H1 (cell line): ENCODE data around the gene PPIL6. TPM values are rescaled to one million over a fixed set of nuclear protein-coding genes. Genes with fewer than 3 reads are reported as not detected.

Source experiments
- CTCF ChIA-PET: fragments of 300-600 bp; sonication (Branson Sonifier 250); formaldehyde crosslinking; loops from one replicate; lab custom pipeline; 2021; ENCODE audit not compliant: partially characterized antibody; lab: Charles Lee
- POLR2A ChIA-PET: fragments of 300-600 bp; sonication (Branson Sonifier 250); formaldehyde crosslinking; loops from one replicate; lab custom pipeline; 2021; ENCODE audit warnings: inconsistent platforms; ENCODE audit not compliant: partially characterized antibody; lab: Charles Lee
- DNase-seq, 2 experiments: peaks; one replicate each; pipeline versions ENCODE4 v3.0.0 to v3.0.0-alpha.2; 2010 to 2022; ENCODE audit warnings: low spot score in 2 of 2, low read depth in 1 of 2, mixed read lengths in 1 of 2
- FAIRE-seq: peaks from 2 replicates; lab custom pipeline; 2011; peaks lifted over from hg19 to GRCh38; lab: Jason Lieb, UNC
- H2AFZ ChIP-seq: 2 replicates; pipeline ENCODE4 v1.8.1; 2012; ENCODE audit warnings: low read length, inconsistent platforms
- H2AK5ac ChIP-seq: 2 replicates; pipeline ENCODE4 v1.6.1; 2013; ENCODE audit warnings: low read depth, low read length
- H2BK120ac ChIP-seq: replicated peaks from 2 replicates; pipeline ENCODE3; 2013; ENCODE audit warnings: low read depth, low read length, inconsistent platforms
- H2BK12ac ChIP-seq: 2 replicates; pipeline ENCODE4 v1.6.1; 2013; ENCODE audit warnings: low read depth, low read length
- H2BK15ac ChIP-seq: 2 replicates; pipeline ENCODE4 v1.6.1; 2013; ENCODE audit warnings: low read length
- H2BK20ac ChIP-seq: 2 replicates; pipeline ENCODE4 v1.6.1; 2013; ENCODE audit warnings: low read length
- H2BK5ac ChIP-seq: 2 replicates; pipeline ENCODE4 v1.6.1; 2013; ENCODE audit warnings: low read depth, low read length
- H3K14ac ChIP-seq: 2 replicates; pipeline ENCODE4 v1.6.1; 2013; ENCODE audit warnings: inconsistent platforms; ENCODE audit not compliant: insufficient read length
- H3K18ac ChIP-seq: 2 replicates; pipeline ENCODE4 v1.6.1; 2013; ENCODE audit warnings: low read length; ENCODE audit errors: extremely low read depth
- H3K23ac ChIP-seq: 2 replicates; pipeline ENCODE4 v1.6.1; 2013; ENCODE audit warnings: inconsistent platforms; ENCODE audit not compliant: insufficient read length
- H3K23me2 ChIP-seq: 2 replicates; pipeline ENCODE4 v1.6.1; 2013; ENCODE audit warnings: low read depth, low read length
- H3K27ac ChIP-seq: 2 replicates; pipeline ENCODE4 v1.6.1; 2011; ENCODE audit warnings: low read depth, low read length, inconsistent platforms
- H3K27me3 ChIP-seq, 4 experiments: replicated peaks in 1 of 4; 1 replicate in 1 of 4; 2 replicates in 3 of 4; pipeline versions ENCODE4 v1.6.1 to v1.8.1; 2011 to 2013; ENCODE audit warnings: low read length in 3 of 4, mild to moderate bottlenecking in 3 of 4, inconsistent platforms in 2 of 4, mixed read lengths in 2 of 4, moderate library complexity in 1 of 4; ENCODE audit not compliant: control insufficient read depth in 3 of 4, insufficient read depth in 3 of 4; ENCODE audit errors: extremely low read depth in 1 of 4
- H3K36me3 ChIP-seq, 4 experiments: 2 replicates each; pipeline versions ENCODE4 v1.6.1 to v1.8.1; 2011 to 2013; ENCODE audit warnings: mild to moderate bottlenecking in 4 of 4, low read length in 3 of 4, moderate library complexity in 2 of 4, control low read depth in 1 of 4, inconsistent platforms in 1 of 4; ENCODE audit not compliant: insufficient read depth in 4 of 4, control insufficient read depth in 2 of 4
- H3K4ac ChIP-seq: replicated peaks from 2 replicates; pipeline ENCODE3; 2013; ENCODE audit warnings: low read length, low read depth, mixed read lengths, inconsistent platforms; ENCODE audit not compliant: insufficient read length
- H3K4me1 ChIP-seq, 4 experiments: replicated peaks in 1 of 4; 1 replicate in 1 of 4; 2 replicates in 3 of 4; pipeline versions ENCODE4 v1.6.1 to v1.8.1; 2011 to 2013; ENCODE audit warnings: low read length in 3 of 4, inconsistent platforms in 2 of 4, mixed read lengths in 1 of 4; ENCODE audit not compliant: insufficient read depth in 4 of 4, control insufficient read depth in 3 of 4
- H3K4me2 ChIP-seq, 2 experiments: 2 replicates each; pipeline versions ENCODE4 v1.6.1 to v1.8.1; 2011 to 2013; ENCODE audit warnings: low read depth in 2 of 2, low read length in 2 of 2, control low read depth in 1 of 2, inconsistent platforms in 1 of 2, mild to moderate bottlenecking in 1 of 2; ENCODE audit not compliant: insufficient read depth in 1 of 2
- H3K4me3 ChIP-seq, 4 experiments: fragments of 200-600, 300-600 bp in 1 of 4; sonication (generic), shearing (Covaris generic), sonication (Bioruptor Twin) in 1 of 4; 2 replicates each; pipeline versions ENCODE4 v1.5.1 to v1.8.1; 2011 to 2016; ENCODE audit warnings: low read length in 4 of 4, low read depth in 3 of 4, control low read depth in 2 of 4, inconsistent platforms in 2 of 4, mild to moderate bottlenecking in 2 of 4, mixed read lengths in 1 of 4, moderate library complexity in 1 of 4; ENCODE audit not compliant: insufficient read depth in 2 of 4; ENCODE audit errors: extremely low read depth in 1 of 4
- H3K56ac ChIP-seq: replicated peaks from 2 replicates; pipeline ENCODE3; 2013; ENCODE audit warnings: low read depth, mild to moderate bottlenecking, mixed read lengths, low read length, inconsistent platforms; ENCODE audit not compliant: insufficient read length
- H3K79me1 ChIP-seq: 2 replicates; pipeline ENCODE4 v1.6.1; 2013; ENCODE audit warnings: low read depth, low read length, control low read depth
- H3K79me2 ChIP-seq, 2 experiments: 2 replicates each; pipeline versions ENCODE4 v1.6.1 to v1.8.1; 2012 to 2013; ENCODE audit warnings: low read length in 2 of 2, mild to moderate bottlenecking in 2 of 2, inconsistent platforms in 1 of 2; ENCODE audit not compliant: insufficient read depth in 2 of 2, control insufficient read depth in 1 of 2
- H3K9ac ChIP-seq, 4 experiments: replicated peaks in 1 of 4; 1 replicate in 1 of 4; 2 replicates in 3 of 4; pipeline versions ENCODE4 v1.6.1 to v1.8.1; 2011 to 2013; ENCODE audit warnings: low read depth in 3 of 4, low read length in 3 of 4, control low read depth in 2 of 4, mild to moderate bottlenecking in 2 of 4, moderate library complexity in 2 of 4, inconsistent platforms in 1 of 4; ENCODE audit errors: extremely low read depth in 1 of 4
- H3K9me3 ChIP-seq, 2 experiments: 2 replicates each; pipeline versions ENCODE4 v1.6.1 to v1.8.1; 2012 to 2013; ENCODE audit warnings: mild to moderate bottlenecking in 2 of 2, moderate library complexity in 2 of 2, control low read depth in 1 of 2, inconsistent platforms in 1 of 2, low read depth in 1 of 2, low read length in 1 of 2, mixed read lengths in 1 of 2; ENCODE audit not compliant: insufficient read depth in 2 of 2
- H4K20me1 ChIP-seq, 2 experiments: replicated peaks in 1 of 2; 2 replicates each; pipeline versions ENCODE3 to v1.8.1; 2011 to 2013; ENCODE audit warnings: inconsistent platforms in 2 of 2, low read length in 2 of 2, mild to moderate bottlenecking in 1 of 2; ENCODE audit not compliant: insufficient read depth in 2 of 2, control insufficient read depth in 1 of 2
- H4K5ac ChIP-seq: 2 replicates; pipeline ENCODE4 v1.6.1; 2013; ENCODE audit warnings: low read length, low read depth, mixed read lengths, inconsistent platforms; ENCODE audit not compliant: insufficient read length
- H4K8ac ChIP-seq: 2 replicates; pipeline ENCODE4 v1.8.0; 2013; ENCODE audit warnings: mild to moderate bottlenecking, moderate library complexity, low read length, inconsistent platforms; ENCODE audit not compliant: insufficient read depth; ENCODE audit errors: extremely low read depth
- H4K91ac ChIP-seq: replicated peaks from 2 replicates; pipeline ENCODE3; 2013; ENCODE audit warnings: low read length, mixed read lengths, inconsistent platforms; ENCODE audit not compliant: insufficient read length
- CHD1 ChIP-seq: IDR thresholded peaks from 2 replicates; pipeline ENCODE4 v1.6.1; 2012; ENCODE audit warnings: low read depth, low read length, improper control_type of control experiment
- CHD2 ChIP-seq: IDR thresholded peaks from 2 replicates; pipeline ENCODE4 v1.6.1; 2012; ENCODE audit warnings: low read length, improper control_type of control experiment
- CTBP2 ChIP-seq: IDR thresholded peaks from 2 replicates; pipeline ENCODE4 v1.7.0; 2011; ENCODE audit warnings: borderline replicate concordance, mild to moderate bottlenecking, moderate library complexity, mixed read lengths, low read length; ENCODE audit not compliant: insufficient read depth, insufficient read length
- GTF2F1 ChIP-seq: IDR thresholded peaks from 2 replicates; pipeline ENCODE4 v1.6.1; 2012; ENCODE audit warnings: low read depth, low read length, improper control_type of control experiment, borderline replicate concordance
- NANOG ChIP-seq: IDR thresholded peaks from 2 replicates; pipeline ENCODE4 v1.6.1; 2011; ENCODE audit warnings: low read length, low read depth, mild to moderate bottlenecking, inconsistent platforms; ENCODE audit not compliant: insufficient read depth, poor library complexity, severe bottlenecking
- POU5F1 ChIP-seq: IDR thresholded peaks from 2 replicates; pipeline ENCODE4 v1.6.1; 2011; ENCODE audit warnings: low read depth, mild to moderate bottlenecking, low read length, moderate library complexity
- RAD21 ChIP-seq, 2 experiments: IDR thresholded peaks in 1 of 2; conservative IDR thresholded peaks in 1 of 2; 2 replicates each; pipeline ENCODE4 v1.6.1; 2011; ENCODE audit warnings: low read depth in 2 of 2, low read length in 2 of 2, improper control_type of control experiment in 1 of 2, inconsistent platforms in 1 of 2, mild to moderate bottlenecking in 1 of 2, moderate library complexity in 1 of 2
- RFX5 ChIP-seq: IDR thresholded peaks from 2 replicates; pipeline ENCODE4 v1.6.1; 2011; ENCODE audit warnings: low read depth, low read length, improper control_type of control experiment, borderline replicate concordance
- TEAD4 ChIP-seq: IDR thresholded peaks from 2 replicates; pipeline ENCODE4 v1.6.1; 2012; ENCODE audit warnings: low read depth, low read length, inconsistent platforms, mixed read lengths
- ZNF274 ChIP-seq: IDR thresholded peaks from 2 replicates; pipeline ENCODE4 v1.7.0; 2012; ENCODE audit warnings: low read length, borderline replicate concordance; ENCODE audit errors: extremely low read depth
- WGBS, 2 experiments: shearing (Covaris generic) in 1 of 2; methylation state at CpG; one replicate each; pipeline versions ENCODE4 v1.1.6 to v1.1.7; 2013 to 2015; ENCODE audit warnings: low lambda C conversion rate in 2 of 2, mixed read lengths in 2 of 2, inconsistent platforms in 1 of 2, low coverage in 1 of 2, missing lambda C conversion rate in 1 of 2; ENCODE audit not compliant: insufficient replicate concordance in 2 of 2, insufficient coverage in 1 of 2, insufficient read length in 1 of 2; ENCODE audit errors: extremely low coverage in 1 of 2, missing lambda C conversion rate in 1 of 2; 5-methylcytosine and 5-hydroxymethylcytosine counted together
- polyA plus RNA-seq, 7 experiments: library from polyadenylated mRNA; depleted of rRNA in 3 of 7; stranded (reverse) in 5 of 7; unstranded in 2 of 7; fragments of >200 nt in 5 of 7; fragments of 200-250 nt in 2 of 7; gene quantifications; 1 replicate in 5 of 7; 2 replicates in 1 of 7; 4 replicates in 1 of 7; pipeline versions ENCODE4 v1.2.1 to v1.2.3, GENCODE V29; 2011 to 2013; ENCODE audit warnings: missing spikeins in 2 of 7, mixed read lengths in 2 of 7
- total RNA-seq: library from RNA; stranded (reverse); fragmentation: NEBNext Ultra II Directional; extraction: Animal tissue kit (Norgen Biotek cat#: 25700); gene quantifications from 2 replicates; pipeline ENCODE4 v1.2.1, GENCODE V29; 2021
- TF ChIP-seq, protein P1 (sequence below): IDR thresholded peaks from 2 replicates; pipeline ENCODE4 v1.6.1; 2012; ENCODE audit warnings: inconsistent platforms

PPIL6 gene
- total and polyA plus RNA-seq, 2 of the 8 experiments (the other 6 are each of a cell fraction or from before 2014, with no cell fraction given): 0.42 to 1.3 TPM

DNA sequence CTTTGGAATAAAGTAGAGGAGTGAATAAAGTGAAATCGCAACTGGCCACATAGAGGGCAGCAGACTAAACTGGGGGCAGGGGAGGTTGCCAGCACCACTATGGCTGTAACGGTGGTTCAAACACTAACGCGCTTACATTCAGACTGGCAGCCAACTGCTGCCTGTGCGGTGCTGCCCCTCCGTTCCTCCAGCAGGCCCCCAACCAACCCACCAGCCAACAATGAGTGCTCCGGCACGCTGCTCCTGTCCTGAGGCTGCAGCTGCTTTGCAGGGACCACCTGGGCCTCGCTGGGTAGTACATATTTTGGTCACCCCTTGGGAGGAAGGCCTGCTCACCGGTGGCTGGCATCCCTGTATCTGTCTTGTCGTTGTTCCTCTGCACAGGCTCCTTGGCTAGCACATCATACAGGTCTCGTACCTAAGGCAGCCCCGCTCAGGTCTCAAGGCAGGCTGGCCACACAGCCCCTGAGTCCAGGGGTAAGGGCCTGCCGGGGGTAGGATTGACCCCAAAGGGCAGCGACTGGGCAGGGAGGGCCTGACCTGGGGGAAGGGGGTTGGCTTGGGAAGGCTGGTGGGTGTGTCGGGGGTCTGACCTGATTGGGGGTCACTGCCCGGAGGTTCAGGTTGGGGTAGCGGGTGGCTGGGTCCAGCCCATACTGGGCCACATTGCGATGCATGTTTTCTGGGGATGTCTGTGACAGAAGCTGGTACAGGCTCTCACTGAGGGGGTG lies 8.8 kb upstream of the PPIL6 start:
- no peak for DNase-seq
- 93% methylated on average over 17 of the region's 19 CpGs; no CpG with 5 or more reads in 1 of the 2 experiments for WGBS, 2 experiments
- H3K56ac ChIP-seq: no peak overlapping the region
- no peak overlapping the region for H2BK12ac ChIP-seq
- no peak overlapping the region for H2AFZ ChIP-seq
- H2BK5ac ChIP-seq: no peak overlapping the region
- H3K23ac ChIP-seq: no peak overlapping the region
- H2BK120ac ChIP-seq: no peak overlapping the region
- FAIRE-seq: no peak
- ChIA-PET CTCF (interaction anchor here (0.8 to 2.2 kb wide), 9 partner anchors 8 to 334 kb away, joined by 3 to 11 read pairs (median 3); partner anchors contain the start of gene CD164), POLR2A (interaction anchor here (0.5 to 1.3 kb wide), 3 partner anchors 8 to 36 kb away, joined by 3 to 5 read pairs (median 3); no protein-coding TSS in a partner anchor)
- H4K8ac ChIP-seq: peak overlapping the region; percentile 18
- no peak overlapping the region for H2BK20ac ChIP-seq
- no peaks in the 10 kb centered on the region for H3K27me3 ChIP-seq
- H4K91ac ChIP-seq: no peak overlapping the region
- no peak overlapping the region for H2BK15ac ChIP-seq
- H3K36me3 ChIP-seq: peaks cover 7 to 42% (median 20%) of the 10 kb centered on the region in 4 experiments; a peak in 6 of 8 replicates
- H3K4ac ChIP-seq: no peak overlapping the region
- no peak overlapping the region for H4K5ac ChIP-seq
- no peaks in the 10 kb centered on the region for H3K79me1 ChIP-seq
- H3K4me1 ChIP-seq: peaks cover 0 to 4% (median under 1%) of the 10 kb centered on the region in 4 experiments; a peak in 5 of 7 replicates
- H3K9me3 ChIP-seq: no peaks in the 10 kb centered on the region
- no peak overlapping the region for H3K14ac ChIP-seq
- H4K20me1 ChIP-seq: peaks cover 0 to 15% of the 10 kb centered on the region in 2 experiments
- H3K4me3 ChIP-seq: no peak overlapping the region
- no peak overlapping the region for H3K4me2 ChIP-seq
- H3K18ac ChIP-seq: no peak overlapping the region
- no peak overlapping the region for H3K9ac ChIP-seq
- no peak overlapping the region for H2AK5ac ChIP-seq
- no peaks in the 10 kb centered on the region; the same call in 1 of the 2 replicates for H3K23me2 ChIP-seq
- H3K79me2 ChIP-seq: no peaks in the 10 kb centered on the region
- no peak overlapping the region for H3K27ac ChIP-seq
- TF ChIP-seq ZNF274 (no peak), GTF2F1 (no peak), RFX5 (no peak), CHD2 (no peak), CHD1 (no peak), RAD21 (IDR thresholded peaks at IDR 0.05 in 1 of 2, conservative IDR thresholded peaks at IDR 0.05 in 1 of 2; ENCODE audit: low read depth in 2 of 2, low read length in 2 of 2) (no peak), NANOG (no peak), TEAD4 (no peak), CTBP2 (no peak), POU5F1 (no peak)
- TF ChIP-seq, protein P1, sequence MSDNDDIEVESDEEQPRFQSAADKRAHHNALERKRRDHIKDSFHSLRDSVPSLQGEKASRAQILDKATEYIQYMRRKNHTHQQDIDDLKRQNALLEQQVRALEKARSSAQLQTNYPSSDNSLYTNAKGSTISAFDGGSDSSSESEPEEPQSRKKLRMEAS: no peak
